Putamen (tissue), 1 donor: ENCODE measurements around the gene UAP1.

Experiments used
- DNase-seq: peaks from one replicate; pipeline ENCODE4 v3.0.0-alpha.2; 2016; ENCODE audit warnings: low spot score

The UAP1 gene

DNA sequence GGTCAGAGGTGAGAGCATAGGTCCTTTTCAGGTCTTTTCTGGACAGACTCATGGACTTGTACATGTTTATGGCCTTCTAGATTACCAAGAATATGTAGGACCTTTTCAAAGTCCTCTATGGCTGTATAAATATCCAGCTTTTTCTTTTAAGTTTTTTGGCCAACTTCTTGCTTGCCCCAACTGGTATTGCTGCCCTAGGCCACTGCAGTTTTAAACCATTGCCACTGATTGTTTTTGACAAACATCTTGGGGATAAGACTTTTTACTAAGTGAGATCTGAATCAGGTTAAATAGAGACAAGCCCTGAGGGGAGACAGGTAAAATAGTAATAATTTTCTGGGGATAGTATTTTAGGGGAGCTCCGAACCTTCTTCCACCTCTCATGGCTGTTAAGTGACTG, 56.0 kb downstream of the UAP1 start:
- no peak for DNase-seq

DNA sequence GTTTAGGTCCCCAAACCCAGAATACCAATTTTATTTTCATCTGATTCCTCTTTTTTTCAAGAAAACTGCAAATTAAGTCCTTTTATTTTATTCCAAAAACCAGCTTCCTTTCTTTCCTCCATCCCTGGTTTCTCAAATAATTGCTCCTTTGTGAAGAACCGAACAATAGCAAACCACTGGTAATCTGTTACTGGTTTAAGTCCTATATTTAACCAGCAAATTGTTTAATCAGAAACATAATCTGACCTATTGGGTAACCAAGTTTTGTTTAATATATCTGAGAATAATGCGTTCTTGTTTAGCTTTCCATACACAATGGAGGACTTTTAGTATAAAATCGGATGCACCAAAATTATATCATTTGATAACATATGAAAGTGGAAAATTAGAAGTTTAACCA, 57.6 kb downstream of the UAP1 start:
- DNase-seq, result no peak

DNA sequence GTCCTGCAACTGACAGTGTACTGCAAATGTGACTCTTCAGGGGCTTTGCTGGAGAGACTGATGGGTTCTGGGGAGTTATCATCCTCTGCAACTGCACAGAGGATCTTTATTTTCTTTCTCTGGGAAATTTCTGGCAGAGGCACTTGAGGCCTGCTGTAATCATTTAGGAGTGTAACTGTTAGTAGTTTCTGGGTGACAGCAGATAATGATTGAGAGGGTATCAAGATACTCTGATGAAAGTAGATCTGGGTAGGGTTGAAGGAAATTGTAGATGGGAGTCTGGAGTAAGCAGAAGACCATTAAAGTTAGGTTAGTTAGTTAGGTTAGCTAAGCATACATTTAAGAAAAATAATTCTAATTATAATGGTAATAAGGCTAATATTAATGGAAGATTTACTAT, 59.7 kb downstream of the UAP1 start:
- no peak for DNase-seq

DNA sequence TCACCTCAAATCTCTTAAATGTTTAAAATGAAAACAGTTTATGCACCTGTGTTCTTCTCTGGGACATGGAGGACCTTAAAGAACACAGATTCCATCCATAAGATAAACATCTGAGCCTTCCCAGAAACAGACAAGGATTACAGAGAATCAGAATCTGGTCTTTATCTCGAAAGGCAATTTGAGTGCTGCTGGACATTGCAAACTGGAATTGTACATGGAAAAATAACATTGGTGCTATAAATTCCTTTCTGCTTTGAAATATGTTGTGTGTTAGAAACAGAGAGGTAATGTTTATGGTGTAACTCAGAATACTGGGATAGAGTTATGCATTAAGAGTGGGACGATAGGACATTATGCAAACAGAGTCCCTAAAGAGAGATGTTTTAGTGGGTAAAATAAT, 64.2 kb downstream of the UAP1 start:
- no peak for DNase-seq

DNA sequence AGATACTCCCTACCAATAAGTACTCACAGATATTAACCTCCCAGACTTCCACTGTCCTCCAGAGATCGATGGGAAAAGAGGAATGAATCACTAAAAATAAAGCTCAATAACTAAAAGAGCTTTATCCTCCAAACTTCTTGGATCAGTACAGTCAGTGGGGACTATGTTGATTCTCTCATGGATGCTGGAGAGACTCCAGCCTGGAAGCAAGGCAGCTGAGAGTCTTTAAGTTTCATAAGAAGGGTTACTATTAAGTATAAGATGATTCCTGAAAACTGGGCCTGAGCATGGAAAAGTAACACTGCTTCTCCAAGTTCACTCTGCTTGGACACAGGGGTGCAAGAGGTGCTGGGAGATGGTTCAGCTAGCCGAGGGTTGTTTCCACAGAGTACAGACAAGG, 64.6 kb downstream of the UAP1 start:
- no peak for DNase-seq

DNA sequence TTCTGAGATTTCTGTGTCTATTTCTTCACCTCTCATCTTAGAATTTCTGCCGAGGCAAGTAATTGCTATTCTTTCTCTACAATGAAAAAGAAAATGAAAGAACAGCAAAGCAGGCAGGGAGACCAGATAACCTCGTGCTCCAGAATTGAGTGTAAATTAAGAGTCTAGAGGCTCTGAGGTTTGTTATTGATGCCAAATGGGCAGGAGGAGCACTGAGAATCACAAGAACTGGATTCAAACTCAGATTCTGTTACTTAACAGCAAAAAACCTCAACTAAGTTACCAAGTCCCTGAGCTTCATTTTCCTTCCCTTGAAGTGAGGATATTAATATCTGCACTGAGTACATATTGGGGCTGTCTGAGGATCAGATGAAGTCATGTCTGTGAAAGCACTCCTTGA, 65.2 kb downstream of the UAP1 start:
- no peak for DNase-seq

DNA sequence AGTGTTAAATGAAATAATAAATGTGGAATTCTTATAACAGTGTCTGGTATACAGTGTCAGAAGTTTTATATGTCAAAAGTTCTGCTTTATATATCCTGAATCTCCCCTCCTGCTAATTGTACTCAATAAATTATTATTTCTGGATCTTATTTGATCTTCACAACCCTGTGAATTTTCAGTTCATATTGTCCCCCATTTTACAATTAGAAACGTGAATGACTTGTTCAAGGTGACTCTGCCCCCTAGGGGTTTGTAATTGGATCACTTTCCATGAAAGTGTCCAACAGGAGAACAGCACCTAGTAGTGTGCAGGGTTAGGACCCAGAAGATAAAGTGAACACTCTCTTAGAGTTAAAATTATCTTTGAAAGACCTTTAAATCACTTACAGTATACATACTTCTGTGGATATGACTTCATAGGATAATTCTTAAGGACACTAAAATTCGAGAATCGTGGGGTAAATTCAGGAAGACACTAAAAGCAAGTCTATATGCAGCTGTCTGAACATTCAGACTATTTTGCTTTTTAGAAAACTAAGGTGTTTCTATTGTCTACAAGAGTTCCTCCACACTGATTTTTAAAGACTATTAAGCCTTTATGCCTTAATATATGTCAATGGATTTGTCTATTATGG, 66.3 kb downstream of the UAP1 start:
- no peak for DNase-seq

DNA sequence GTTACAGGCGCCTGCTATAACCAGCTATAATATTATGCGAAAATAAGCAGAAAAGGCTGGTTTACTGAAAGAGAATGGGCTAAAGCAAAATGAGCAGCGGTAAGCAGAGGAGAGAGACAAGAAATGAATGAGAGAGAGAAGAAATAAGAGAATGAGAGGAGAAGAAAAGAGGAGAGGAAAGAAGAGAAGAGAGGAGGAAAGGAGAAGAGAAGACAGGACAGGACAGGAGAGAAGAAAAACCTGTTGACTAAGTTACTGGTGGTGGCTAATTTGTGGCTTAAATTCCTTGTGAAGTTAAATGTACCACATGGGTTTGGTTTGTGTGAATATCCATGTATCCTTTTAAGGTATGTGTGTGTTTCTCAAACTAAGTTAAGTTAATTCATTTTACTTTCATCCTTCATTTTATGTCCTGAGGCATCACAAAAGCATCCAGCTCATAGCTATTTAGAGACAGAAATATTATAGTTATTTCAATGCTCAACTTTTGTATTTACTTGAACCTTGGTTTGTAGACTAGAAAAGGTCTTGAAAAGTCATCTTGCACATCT, 67.6 kb downstream of the UAP1 start:
- no peak for DNase-seq

DNA sequence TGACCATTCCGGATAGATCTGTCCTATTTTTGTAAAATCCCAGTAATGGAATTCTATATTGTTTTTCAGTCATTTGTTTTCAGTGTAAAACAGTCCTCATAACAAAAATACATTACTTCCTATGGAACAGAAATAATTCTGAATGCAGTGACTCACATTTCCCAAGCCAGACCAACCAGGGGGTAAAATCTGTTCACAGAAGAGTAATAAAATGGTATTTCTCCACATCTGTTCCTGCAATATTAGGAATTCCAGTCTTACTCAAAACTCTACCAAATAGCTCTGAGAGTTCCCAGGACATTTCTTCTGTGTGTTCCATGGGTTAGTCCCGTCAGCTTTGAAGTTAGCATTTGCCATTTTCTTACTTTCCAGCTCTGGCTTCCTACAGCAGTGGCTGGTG, 68.1 kb downstream of the UAP1 start:
- DNase-seq, result no peak

DNA sequence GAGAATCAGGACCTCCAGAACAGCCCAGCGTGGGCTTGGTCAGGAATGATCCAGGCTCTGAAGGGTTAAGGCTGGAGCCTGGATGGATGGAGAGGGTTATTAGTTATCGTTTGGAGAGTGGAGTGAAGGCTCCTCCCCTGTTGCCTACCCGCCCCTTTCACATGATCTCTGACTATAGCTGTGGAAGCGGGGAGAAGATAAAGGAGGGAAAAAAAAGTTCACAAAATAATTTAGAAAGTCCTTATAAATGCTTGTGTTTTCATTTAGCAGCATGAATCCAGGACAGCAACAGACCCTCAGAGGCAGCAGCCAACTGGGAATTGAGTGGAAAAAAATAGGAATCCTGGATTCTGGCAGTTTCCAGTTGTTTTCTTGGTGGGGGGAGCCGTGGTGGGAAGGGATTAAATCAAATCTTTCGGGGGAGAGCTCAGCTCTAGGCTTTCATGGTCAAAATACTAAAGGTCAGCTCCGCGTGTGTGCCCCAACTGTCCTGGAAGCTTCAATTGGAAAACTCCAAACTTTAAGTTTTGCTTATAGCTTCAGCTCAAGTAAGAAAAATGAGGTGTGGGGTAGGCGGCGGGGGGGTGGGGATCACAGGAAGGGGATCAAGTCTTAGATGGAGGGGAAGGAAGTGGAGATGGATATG, 70.1 kb downstream of the UAP1 start:
- DNase-seq, result no peak

DNA sequence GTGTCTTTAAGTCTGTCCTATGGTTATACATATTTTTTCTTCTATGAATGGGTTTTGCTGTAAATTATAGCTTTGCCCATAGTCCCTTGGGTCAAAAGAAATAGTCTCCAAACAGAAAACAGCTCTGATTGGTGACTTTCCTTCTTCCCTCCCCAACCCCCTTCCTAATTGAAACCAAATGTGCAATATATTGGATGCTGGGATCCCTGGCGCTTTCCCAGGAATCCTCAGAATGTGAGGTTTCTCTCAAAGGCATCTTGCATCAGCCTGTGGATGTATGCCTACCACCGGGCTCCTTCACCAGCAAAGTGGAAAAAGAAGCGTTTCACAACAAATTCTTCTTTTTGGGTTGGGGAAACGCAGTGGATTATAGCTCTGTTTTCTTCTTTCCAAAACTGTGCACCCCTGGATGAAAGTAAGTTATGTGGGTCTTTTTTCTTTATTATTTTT, 70.7 kb downstream of the UAP1 start, which contains the start of gene DDR2:
DDR2 (plus strand) TSS at position 248 of the 450 bp plus-strand sequence. CDS start 86,600 bp downstream, outside the sequence.
- DNase-seq, result peak; percentile 17

DNA sequence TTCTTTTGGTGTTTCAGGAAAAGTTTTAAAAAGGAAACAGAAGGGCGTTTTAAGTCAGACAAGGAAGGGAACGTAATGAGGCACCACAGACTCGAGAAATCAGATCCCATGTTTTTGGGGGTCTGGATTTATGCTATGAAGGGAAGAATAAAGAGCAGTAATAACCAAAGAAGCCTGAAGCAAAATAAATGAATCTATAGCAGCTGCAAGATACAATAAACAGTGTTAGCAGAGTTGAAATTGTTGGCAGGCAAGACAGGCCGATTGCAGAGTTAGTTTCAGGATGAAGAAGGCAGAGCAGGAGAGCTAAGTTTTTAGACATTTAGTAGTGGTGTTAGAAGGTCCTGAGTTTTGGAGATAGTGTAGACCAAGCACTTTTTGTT, 71.2 kb downstream of the UAP1 start:
- DNase-seq, result no peak

DNA sequence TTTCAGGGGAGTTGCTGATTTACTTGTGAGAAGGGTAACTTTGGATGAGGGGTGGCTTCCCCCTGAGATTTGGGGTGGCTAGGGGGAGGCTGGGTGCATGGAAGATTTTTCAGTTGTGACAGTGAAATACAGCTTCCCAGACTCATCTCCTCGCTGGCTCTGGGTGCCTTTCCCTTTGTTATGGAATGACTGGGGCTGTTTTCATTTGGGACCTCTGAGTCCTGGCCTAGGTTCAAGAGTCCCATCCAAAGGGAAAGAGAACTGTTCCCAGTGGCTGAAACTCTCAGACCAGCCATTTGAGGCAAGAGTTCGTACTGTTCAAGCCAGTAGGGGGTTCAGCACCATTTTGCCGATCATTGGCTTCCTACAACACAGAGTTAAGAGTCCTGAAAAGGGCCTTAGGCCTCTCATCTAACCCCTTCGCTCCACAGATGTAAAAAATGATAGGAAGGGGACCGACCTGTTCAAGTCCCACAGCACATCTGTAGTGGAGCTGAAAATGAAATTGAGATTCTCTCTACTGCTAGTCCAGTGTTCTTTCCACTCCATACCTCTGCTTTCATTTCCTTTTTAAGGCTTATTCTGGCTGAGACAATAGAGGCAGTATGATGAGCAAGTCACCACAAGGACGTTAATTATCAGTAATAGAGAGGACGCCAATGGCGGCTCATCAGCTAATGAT, 71.7 kb downstream of the UAP1 start:
- DNase-seq, result no peak

DNA sequence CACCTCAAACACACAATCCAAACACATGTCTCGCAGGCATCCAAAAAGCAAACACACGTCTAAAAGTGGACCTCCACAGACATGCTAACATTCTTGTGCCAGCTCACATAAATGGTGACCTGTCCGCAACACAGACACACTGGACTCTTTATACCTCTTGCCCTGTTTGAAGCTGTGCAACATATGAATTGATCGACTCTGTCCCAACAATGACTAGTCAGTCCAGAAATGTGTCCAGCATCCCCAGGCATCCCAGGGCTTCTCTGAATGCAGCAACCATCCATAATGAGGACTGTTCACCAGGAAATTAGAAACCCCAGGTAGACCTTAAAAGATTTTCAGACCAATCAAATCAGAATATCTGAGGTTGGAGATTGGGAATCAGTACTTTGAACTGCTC, 73.9 kb downstream of the UAP1 start:
- DNase-seq, result no peak

DNA sequence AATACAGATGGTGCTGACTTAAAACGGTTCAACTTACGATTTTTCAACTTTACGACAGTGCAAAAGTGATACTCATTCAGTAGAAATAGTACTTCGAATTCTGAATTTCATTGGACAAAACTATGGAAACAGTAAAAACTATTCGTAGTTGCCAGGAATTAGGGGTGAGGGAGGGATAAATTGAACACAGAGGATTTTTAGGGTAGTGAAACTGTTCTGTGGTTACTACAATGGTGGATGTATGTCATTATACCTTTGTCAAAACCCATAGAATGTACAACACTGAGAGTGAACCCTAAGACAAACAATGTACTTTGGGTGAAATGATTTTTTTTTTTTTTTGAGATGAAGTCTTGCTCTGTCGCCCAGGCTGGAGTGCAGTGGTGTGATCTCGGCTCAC, 78.2 kb downstream of the UAP1 start:
- DNase-seq, result no peak

DNA sequence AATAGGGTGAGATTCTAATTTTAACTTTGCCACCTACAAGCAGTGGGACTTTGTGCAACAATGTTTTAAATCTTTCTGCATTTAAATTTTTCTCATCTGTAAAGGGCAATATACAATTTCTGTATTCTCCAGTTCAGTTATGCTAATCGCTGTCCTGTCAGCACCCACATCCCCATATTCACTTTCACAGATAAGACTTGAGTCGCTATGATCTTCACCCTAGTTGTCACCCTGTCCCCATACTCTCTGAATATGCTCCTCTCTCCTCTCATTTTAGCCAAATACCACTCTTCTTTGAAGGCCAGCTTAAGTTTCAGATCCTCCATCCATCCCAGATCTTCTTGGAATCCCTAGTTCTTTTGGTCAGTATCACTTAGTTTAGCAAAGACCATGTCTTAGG, 79.6 kb downstream of the UAP1 start:
- DNase-seq, result no peak

DNA sequence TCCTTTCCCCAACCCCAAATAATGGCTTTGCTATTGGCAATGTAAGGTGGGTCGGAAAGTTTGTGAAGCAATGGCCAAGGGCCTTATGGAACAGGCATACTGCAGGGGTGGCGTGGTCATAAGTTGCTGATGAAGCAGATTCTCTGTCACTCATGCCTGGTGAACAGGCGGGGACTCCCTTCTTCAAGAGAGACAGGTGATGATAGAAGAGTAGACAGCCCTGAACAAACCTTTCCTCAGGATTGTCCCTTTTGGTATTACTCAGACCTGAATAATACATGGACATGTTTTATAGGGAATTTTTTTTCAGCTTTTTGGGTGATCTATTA, 83.4 kb downstream of the UAP1 start:
- DNase-seq, result no peak

DNA sequence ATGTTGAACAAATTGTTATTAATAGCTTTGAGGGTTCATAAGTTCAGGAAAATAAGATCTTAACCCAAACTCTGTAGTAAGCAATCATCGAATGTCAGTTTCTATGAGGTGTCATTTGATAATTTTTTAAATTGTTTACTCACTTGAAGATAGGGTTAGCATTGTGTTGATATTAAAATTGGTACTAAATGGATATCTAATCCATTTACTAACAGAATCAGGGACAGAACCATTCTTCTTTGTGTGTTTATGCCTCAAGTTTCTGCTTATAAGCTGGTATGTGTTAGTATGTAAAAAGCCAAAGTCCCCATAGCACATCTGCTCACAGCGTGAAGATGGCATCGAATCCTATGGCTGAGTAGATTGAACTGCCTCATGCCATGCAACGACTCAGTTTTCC, 84.1 kb downstream of the UAP1 start:
- no peak for DNase-seq

DNA sequence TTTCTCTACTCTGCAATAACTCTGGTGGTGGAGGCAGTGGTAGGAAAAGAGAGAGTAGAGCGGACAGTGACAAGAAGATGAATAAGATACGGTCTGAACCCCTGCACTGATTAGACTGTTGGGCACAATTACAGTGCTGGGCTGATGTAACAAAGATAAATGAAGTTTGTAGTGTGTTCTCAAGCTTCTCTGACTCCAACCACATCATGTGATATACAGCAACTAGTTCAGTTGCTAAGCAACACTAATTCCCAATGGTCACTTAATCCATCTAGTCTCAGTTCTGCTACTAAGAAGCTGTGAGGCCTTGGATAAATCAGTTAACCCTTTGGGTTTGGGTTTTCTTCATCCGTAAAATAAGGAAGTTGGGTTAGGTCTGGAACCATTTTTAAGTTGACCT, 88.1 kb downstream of the UAP1 start:
- DNase-seq, result no peak
